ENCODE results near the gene CLINT1.

- TF ChIP-seq POLR2A (IDR thresholded peaks at IDR 0.05; ENCODE audit: low read depth, low read length), result no peak
- TF ChIP-seq POLR2AphosphoS5 (IDR thresholded peaks at IDR 0.05; ENCODE audit: low read depth, low read length), result no peak
- no peak for TF ChIP-seq TAF1 (IDR thresholded peaks at IDR 0.05; ENCODE audit: borderline replicate concordance, low read depth, low read length)
Observed at GRCh38 chr5:157828944-157829639, 29.9 kb downstream of the CLINT1 start.
